B cell (primary cell): ENCODE data around the gene PTBP3. TPM values are rescaled to one million over a fixed set of nuclear protein-coding genes. Genes with fewer than 3 reads are reported as not detected.

Experiments used
- ATAC-seq: fragments of 200-7000 bp; cut with Tn5 transposase; one replicate; pipeline ENCODE4 v1.10.0; 2021; ENCODE audit warnings: low read depth, mild to moderate bottlenecking, moderate number of reproducible peaks, moderate library complexity
- CTCF ChIA-PET: fragments of 350-600 bp; sonication (Branson Sonifier 250); formaldehyde crosslinking; loops from one replicate; lab custom pipeline; 2021; ENCODE audit warnings: antibody characterized with exemption, inconsistent platforms; lab: Charles Lee
- POLR2A ChIA-PET: fragments of 350-600 bp; sonication (Branson Sonifier 250); formaldehyde crosslinking; loops from one replicate; lab custom pipeline; 2021; ENCODE audit warnings: antibody characterized with exemption; lab: Charles Lee
- DNase-seq: peaks from one replicate; pipeline ENCODE4 v3.0.0; 2013
- H2AFZ ChIP-seq: 2 replicates; pipeline ENCODE4 v1.6.1; 2012; ENCODE audit warnings: mild to moderate bottlenecking, low read depth, low read length; ENCODE audit not compliant: insufficient read depth, poor library complexity, severe bottlenecking
- H3K27ac ChIP-seq, 2 donors: 1 replicate in 1 of 2; 2 replicates in 1 of 2; pipeline ENCODE4 v1.5.1; 2012 to 2013; ENCODE audit warnings: low read length in 2 of 2, mild to moderate bottlenecking in 2 of 2, moderate library complexity in 1 of 2
- H3K27me3 ChIP-seq, 4 experiments: fragments of 200-600 bp in 1 of 4; sonication (generic) in 1 of 4; replicated peaks in 1 of 4; 1 replicate in 2 of 4; 2 replicates in 2 of 4; pipeline versions ENCODE4 v1.6.1 to v1.7.0; 2013 to 2016; ENCODE audit warnings: low read length in 3 of 4, mild to moderate bottlenecking in 2 of 4, mixed read lengths in 1 of 4, moderate library complexity in 1 of 4; ENCODE audit not compliant: insufficient read depth in 4 of 4, control insufficient read depth in 3 of 4; ENCODE audit errors: control extremely low read depth in 1 of 4
- H3K36me3 ChIP-seq, 2 experiments: replicated peaks in 1 of 2; 1 replicate in 1 of 2; 2 replicates in 1 of 2; pipeline versions ENCODE4 v1.6.1 to v1.7.1; 2013; ENCODE audit warnings: low read length in 1 of 2; ENCODE audit not compliant: insufficient read depth in 2 of 2, control insufficient read depth in 1 of 2; ENCODE audit errors: control extremely low read depth in 1 of 2, extremely low read depth in 1 of 2
- H3K4me1 ChIP-seq, 2 donors: fragments of 200-600 bp in 1 of 2; sonication (generic) in 1 of 2; 1 replicate in 1 of 2; 2 replicates in 1 of 2; pipeline versions ENCODE4 v1.5.1 to v1.6.1; 2013 to 2017; ENCODE audit warnings: low read length in 2 of 2; ENCODE audit not compliant: control insufficient read depth in 2 of 2, insufficient read depth in 2 of 2
- H3K4me2 ChIP-seq: replicated peaks from 2 replicates; pipeline ENCODE3; 2012; ENCODE audit warnings: mild to moderate bottlenecking, low read depth, low read length; ENCODE audit not compliant: poor library complexity, severe bottlenecking
- H3K4me3 ChIP-seq, 5 experiments: fragments of 200-600 bp in 1 of 5; sonication (generic) in 1 of 5; 1 replicate in 3 of 5; 2 replicates in 2 of 5; pipeline versions ENCODE4 v1.5.1 to v1.7.0; 2011 to 2016; ENCODE audit warnings: low read length in 4 of 5, mild to moderate bottlenecking in 4 of 5, low read depth in 2 of 5, control low read depth in 1 of 5, moderate library complexity in 1 of 5; ENCODE audit not compliant: insufficient read depth in 1 of 5; ENCODE audit errors: control extremely low read depth in 1 of 5, extremely low read depth in 1 of 5
- H3K79me2 ChIP-seq: fragments of 200-600 bp; sonication (generic); one replicate; pipeline ENCODE4 v1.6.0; 2016; ENCODE audit warnings: low read length; ENCODE audit not compliant: control insufficient read depth, insufficient read depth
- H3K9ac ChIP-seq: fragments of 200-600 bp; sonication (generic); 2 replicates; pipeline ENCODE4 v1.6.1; 2017; ENCODE audit warnings: mild to moderate bottlenecking, low read length, moderate library complexity
- H3K9me3 ChIP-seq, 3 donors: one replicate each; pipeline versions ENCODE4 v1.6.1 to v1.7.1; 2013; ENCODE audit warnings: low read length in 2 of 3; ENCODE audit not compliant: control insufficient read depth in 2 of 3, insufficient read depth in 1 of 3; ENCODE audit errors: control extremely low read depth in 1 of 3
- H4K20me1 ChIP-seq: 2 replicates; pipeline ENCODE4 v1.6.0; 2012; ENCODE audit warnings: mild to moderate bottlenecking, low read length; ENCODE audit not compliant: insufficient read depth, control insufficient read depth, poor library complexity, severe bottlenecking
- H3K27ac Mint-ChIP-seq: one replicate; pipeline ENCODE4 v1.8.0; 2021; ENCODE audit warnings: mixed read lengths
- H3K27me3 Mint-ChIP-seq: one replicate; pipeline ENCODE4 v1.8.0; 2021; ENCODE audit warnings: mixed read lengths
- H3K4me1 Mint-ChIP-seq: one replicate; pipeline ENCODE4 v1.8.0; 2021; ENCODE audit warnings: mixed read lengths
- H3K4me3 Mint-ChIP-seq: one replicate; pipeline ENCODE4 v1.8.0; 2021; ENCODE audit warnings: mixed read lengths
- H3K9me3 Mint-ChIP-seq: one replicate; pipeline ENCODE4 v1.8.0; 2022; ENCODE audit warnings: mixed read lengths; ENCODE audit not compliant: insufficient read depth
- CTCF ChIP-seq: fragments of 200-600 bp; IDR thresholded peaks from one replicate; pipeline ENCODE4 v1.8.0; 2022; ENCODE audit warnings: antibody characterized with exemption, mild to moderate bottlenecking
- EZH2 ChIP-seq: IDR thresholded peaks from 2 replicates; pipeline ENCODE4 v1.6.1; 2012; ENCODE audit warnings: borderline replicate concordance, low read depth, mild to moderate bottlenecking, moderate library complexity, low read length; ENCODE audit not compliant: insufficient read depth, poor library complexity, severe bottlenecking
- WGBS: methylation state at CpG from one replicate; pipeline ENCODE4 v1.1.5; 2013; ENCODE audit warnings: missing lambda C conversion rate; ENCODE audit not compliant: insufficient coverage; 5-methylcytosine and 5-hydroxymethylcytosine counted together
- intact Hi-C: fragments of 100-400 bp; cut with micrococcal nuclease; formaldehyde crosslinking; loops from one replicate; pipeline ENCODE4 v1.10.0; 2022
- polyA plus RNA-seq: library from polyadenylated mRNA; depleted of rRNA; stranded (reverse); fragments of >200 nt; gene quantifications from 2 replicates; pipeline ENCODE4 v1.2.3, GENCODE V29; 2012
- total RNA-seq, 2 donors: library from RNA; stranded (reverse); fragments of 120-200 nt in 1 of 2; gene quantifications; 1 replicate in 1 of 2; 2 replicates in 1 of 2; pipeline versions ENCODE4 v1.2.3 to v1.2.4, GENCODE V29; 2013 to 2022

PTBP3 gene
- total and polyA plus RNA-seq, 2 donors (not counting 1 experiment from before 2014, with no cell fraction given) = 22.8 to 133 TPM

- ATAC-seq (no peak), DNase-seq (no peak)
- Mint-ChIP-seq H3K4me3 (no peak overlapping the region), H3K4me1 (peaks cover 27% of the 10 kb centered on the region), H3K27me3 (no peaks in the 10 kb centered on the region), H3K9me3 (no peaks in the 10 kb centered on the region), H3K27ac (no peak overlapping the region)
- no peak overlapping the region for H3K9ac ChIP-seq
- ChIA-PET CTCF (interaction anchor here (1.2 kb wide), 1 partner anchor 33 kb away, joined by 3 read pairs; no protein-coding TSS in a partner anchor), POLR2A (interaction anchor here (0.6 kb wide), 1 partner anchor 253 kb away, joined by 15 read pairs; no protein-coding TSS in a partner anchor)
- H3K27me3 ChIP-seq = no peaks in the 10 kb centered on the region
- H3K36me3 ChIP-seq = no peaks in the 10 kb centered on the region
- TF ChIP-seq CTCF (no peak), EZH2 (no peak)
- H4K20me1 ChIP-seq = no peaks in the 10 kb centered on the region
- no peaks in the 10 kb centered on the region for H3K79me2 ChIP-seq
- no peak overlapping the region for H3K4me2 ChIP-seq
- intact Hi-C loops = loop anchor here (5.0 kb wide), 1 partner anchor 73 kb away; no protein-coding TSS in a partner anchor
- no CpG with 5 or more reads among the region's 4 CpGs for WGBS
- no peak overlapping the region for H3K4me3 ChIP-seq
- H3K27ac ChIP-seq = no peak overlapping the region
- H3K9me3 ChIP-seq = peaks cover 0 to 4% (median 0%) of the 10 kb centered on the region in 3 donors
- H2AFZ ChIP-seq = no peak overlapping the region
- peaks cover 16 to 21% of the 10 kb centered on the region in 2 donors for H3K4me1 ChIP-seq
Observed at GRCh38 chr9:112179816-112180215, 153.6 kb downstream of the PTBP3 start.

DNA sequence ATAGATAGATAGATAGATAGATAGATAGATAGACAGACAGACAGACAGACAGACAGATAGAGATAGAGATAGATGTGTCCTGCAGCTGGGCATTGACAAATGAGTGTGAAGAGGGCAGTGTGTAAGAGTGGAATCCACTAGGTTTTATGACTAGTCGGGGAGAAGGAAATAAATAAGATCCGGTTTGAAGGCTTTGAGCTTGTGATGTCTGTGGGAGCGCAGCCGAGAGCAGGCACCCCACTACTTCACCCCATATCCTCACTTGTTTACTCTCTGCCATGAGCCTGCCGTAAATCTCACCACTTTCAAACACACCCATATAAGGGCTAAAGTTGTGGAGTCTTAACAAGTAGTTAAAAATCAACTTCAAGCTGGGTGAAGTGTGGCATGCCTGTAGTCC lies 156.9 kb downstream of the PTBP3 start:
- H2AFZ ChIP-seq = no peak overlapping the region
- no peaks in the 10 kb centered on the region for H3K27me3 ChIP-seq
- no peak overlapping the region for H3K27ac ChIP-seq
- Mint-ChIP-seq H3K9me3 (no peaks in the 10 kb centered on the region), H3K4me3 (peak overlapping the region; percentile 12), H3K4me1 (peaks cover 52% of the 10 kb centered on the region), H3K27me3 (no peaks in the 10 kb centered on the region), H3K27ac (no peak overlapping the region)
- intact Hi-C loops = no loop called here
- ChIA-PET POLR2A (interaction anchor here (0.5 kb wide), 1 partner anchor 29 kb away, joined by 3 read pairs; no protein-coding TSS in a partner anchor), CTCF (no interaction called here)
- no peak overlapping the region for H3K4me3 ChIP-seq
- H3K4me1 ChIP-seq = peaks cover 25 to 34% of the 10 kb centered on the region in 2 donors
- ATAC-seq = no peak
- DNase-seq = peak; percentile 16
- no peak overlapping the region for H3K4me2 ChIP-seq
- H3K36me3 ChIP-seq = no peaks in the 10 kb centered on the region
- TF ChIP-seq CTCF (no peak), EZH2 (no peak)
- WGBS = no CpG with 5 or more reads among the region's 5 CpGs
- H4K20me1 ChIP-seq = no peaks in the 10 kb centered on the region
- no peak overlapping the region for H3K9ac ChIP-seq
- H3K9me3 ChIP-seq = no peaks in the 10 kb centered on the region
- H3K79me2 ChIP-seq = peaks cover 27% of the 10 kb centered on the region
